ENCODE results near the gene ACR. TPM values are rescaled to one million over a fixed set of nuclear protein-coding genes. Genes with fewer than 3 reads are reported as not detected.

ACR gene
- total RNA-seq, 1 experiment from 2014 or later, result 0.21 TPM

GRCh38 chr22:50694099-50694605 is 43.9 kb upstream of the ACR start:
- POLR2A ChIA-PET, result interaction anchor here (0.6 kb wide), 1 partner anchor 162 kb away, joined by 15 read pairs; no protein-coding TSS in a partner anchor
- Histone ChIP-seq H3K36me3 (ENCODE audit: control insufficient read depth, insufficient read depth, low read length) (no peaks in the 10 kb centered on the region), H3K4me3 (ENCODE audit: low read depth in 2 of 2, low read length in 2 of 2) (no peak overlapping the region), H3K27me3 (ENCODE audit: control insufficient read depth, insufficient read depth, low read length) (no peaks in the 10 kb centered on the region), H3K27ac (ENCODE audit: low read length) (no peak overlapping the region), H3K4me1 (ENCODE audit: control insufficient read depth, insufficient read depth, low read length) (peaks cover 2% of the 10 kb centered on the region; the same call in 1 of the 2 replicates), H3K9me3 (ENCODE audit: control insufficient read depth, insufficient read depth, low read depth, low read length) (no peaks in the 10 kb centered on the region)
- DNase-seq (ENCODE audit: low read depth, low spot score), result no peak
- BruUV-seq (replicated peaks), result no TSS peak
- in situ Hi-C loops (cut with HindIII; ENCODE audit: low pct_unique_long_range_greater_than_20kb, low sequenced_read_pairs), result no loop called here
- ATAC-seq, result no peak
- TF ChIP-seq TCF7L2 (IDR thresholded peaks at IDR 0.05; ENCODE audit: low read depth, low read length) (no peak), POLR2AphosphoS5 (IDR thresholded peaks at IDR 0.05; ENCODE audit: low read depth, low read length) (no peak)
- CTCF ChIA-PET, result interaction anchor here (0.6 kb wide), 1 partner anchor 18 kb away, joined by 3 read pairs; no protein-coding TSS in a partner anchor
- intact Hi-C loops (cut with micrococcal nuclease; ENCODE audit: unreplicated experiment), result no loop called here

GRCh38 chr22:50694766-50695420 is 43.1 kb upstream of the ACR start:
- H3K27ac ChIP-seq (ENCODE audit: low read length), result no peak overlapping the region
- H3K4me3 ChIP-seq (ENCODE audit: low read depth in 2 of 2, low read length in 2 of 2), result no peak overlapping the region
- no TSS peak for BruUV-seq (replicated peaks)
- ChIA-PET CTCF (interaction anchor here (0.6 kb wide), 1 partner anchor 19 kb away, joined by 3 read pairs; no protein-coding TSS in a partner anchor), POLR2A (interaction anchor here (0.6 kb wide), 1 partner anchor 163 kb away, joined by 15 read pairs; no protein-coding TSS in a partner anchor)
- ATAC-seq (no peak), DNase-seq (ENCODE audit: low read depth, low spot score) (no peak)
- no peaks in the 10 kb centered on the region for H3K9me3 ChIP-seq (ENCODE audit: control insufficient read depth, insufficient read depth, low read depth, low read length)
- peaks cover 2% of the 10 kb centered on the region; the same call in 1 of the 2 replicates for H3K4me1 ChIP-seq (ENCODE audit: control insufficient read depth, insufficient read depth, low read length)
- H3K27me3 ChIP-seq (ENCODE audit: control insufficient read depth, insufficient read depth, low read length), result no peaks in the 10 kb centered on the region
- intact Hi-C loops (cut with micrococcal nuclease; ENCODE audit: unreplicated experiment) (no loop called here), in situ Hi-C loops (cut with HindIII; ENCODE audit: low pct_unique_long_range_greater_than_20kb, low sequenced_read_pairs) (no loop called here)
- no peaks in the 10 kb centered on the region for H3K36me3 ChIP-seq (ENCODE audit: control insufficient read depth, insufficient read depth, low read length)
- TF ChIP-seq TCF7L2 (IDR thresholded peaks at IDR 0.05; ENCODE audit: low read depth, low read length) (no peak), REST (IDR thresholded peaks at IDR 0.05; ENCODE audit: insufficient read depth in 1 of 2, low read depth in 2 of 2, low read length in 1 of 2) (no peak), POLR2AphosphoS5 (IDR thresholded peaks at IDR 0.05; ENCODE audit: low read depth, low read length) (no peak), CTCF (IDR thresholded peaks at IDR 0.05) (no peak)

Measured in Panc1 (cell line).